Measurements from ENCODE around the gene TSSK3.
A peak's percentile ranks its signal among the peaks of the same experiment; 100 is the strongest.

Gene TSSK3

GRCh38 chr1:32335535-32335789 lies 26.9 kb upstream of the TSSK3 start:
- no peak for DNase-seq (ENCODE audit: low read depth)
- peak overlapping the region; percentile 68 for H3K4me3 ChIP-seq (ENCODE audit: low read depth, low read length)
- TF ChIP-seq CTCF (IDR thresholded peaks at IDR 0.05; ENCODE audit: insufficient read depth, low read depth, low read length, missing control alignments), result no peak

- DNase-seq (ENCODE audit: low read depth), result peak; percentile 89
- H3K4me3 ChIP-seq (ENCODE audit: low read depth, low read length), result peak within 1 kb of the TSS; percentile 68
- TF ChIP-seq CTCF (IDR thresholded peaks at IDR 0.05; ENCODE audit: insufficient read depth, low read depth, low read length, missing control alignments), result no peak
Observed at GRCh38 chr1:32335790-32336590, 26.3 kb upstream of the TSSK3 start, which contains the start of gene MARCKSL1. TSS of gene MARCKSL1 (minus strand) at chr1:32336233. CDS start at chr1:32336033, 200 bp downstream.

- no peak for TF ChIP-seq CTCF (IDR thresholded peaks at IDR 0.05; ENCODE audit: insufficient read depth, low read depth, low read length, missing control alignments)
- H3K4me3 ChIP-seq (ENCODE audit: low read depth, low read length), result peak overlapping the region; percentile 26
- DNase-seq (ENCODE audit: low read depth), result no peak
Observed at GRCh38 chr1:32336591-32336932, 25.8 kb upstream of the TSSK3 start.

GRCh38 chr1:32336963-32337675 lies 25.2 kb upstream of the TSSK3 start:
- DNase-seq (ENCODE audit: low read depth), result peak; percentile 88
- no peak for TF ChIP-seq CTCF (IDR thresholded peaks at IDR 0.05; ENCODE audit: insufficient read depth, low read depth, low read length, missing control alignments)
- H3K4me3 ChIP-seq (ENCODE audit: low read depth, low read length), result peak overlapping the region; percentile 26

GRCh38 chr1:32337855-32338636 lies 24.3 kb upstream of the TSSK3 start:
- H3K4me3 ChIP-seq (ENCODE audit: low read depth, low read length), result peak overlapping the region; percentile 19
- peak; percentile 81 for DNase-seq (ENCODE audit: low read depth)
- no peak for TF ChIP-seq CTCF (IDR thresholded peaks at IDR 0.05; ENCODE audit: insufficient read depth, low read depth, low read length, missing control alignments)

- no peak for TF ChIP-seq CTCF (IDR thresholded peaks at IDR 0.05; ENCODE audit: insufficient read depth, low read depth, low read length, missing control alignments)
- DNase-seq (ENCODE audit: low read depth), result no peak
- no peak overlapping the region for H3K4me3 ChIP-seq (ENCODE audit: low read depth, low read length)
Observed at GRCh38 chr1:32338637-32339145, 23.6 kb upstream of the TSSK3 start.
